PC-3 (cell line): ENCODE results near the gene TECPR2. TPM values are rescaled to one million over a fixed set of nuclear protein-coding genes. Genes with fewer than 3 reads are reported as not detected.

Experiments used
- ATAC-seq: fragments of 200-7000 bp; cut with Tn5 transposase; 2 replicates; pipeline ENCODE4 v1.9.1; 2020; ENCODE audit warnings: mild to moderate bottlenecking, moderate library complexity
- BruUV-seq: library from RNA; stranded (reverse); fragments of 400-500 nt; replicated peaks from 2 replicates; lab custom pipeline; 2021; lab: Mats Ljungman, UMichigan
- CTCF ChIA-PET: fragments of 300-600 bp; sonication (Branson Sonifier 250); formaldehyde crosslinking; loops from one replicate; lab custom pipeline; 2022; ENCODE audit warnings: antibody characterized with exemption; lab: Charles Lee
- POLR2A ChIA-PET: fragments of 300-600 bp; sonication (Branson Sonifier 250); formaldehyde crosslinking; loops from one replicate; lab custom pipeline; 2022; ENCODE audit warnings: antibody characterized with exemption; ENCODE audit not compliant: unreplicated experiment; lab: Charles Lee
- DNase-seq: peaks from one replicate; pipeline ENCODE4 v3.0.0-alpha.2; 2015
- H2AFZ ChIP-seq: fragments of 300-600 bp; sonication (generic); 2 replicates; pipeline ENCODE4 v1.6.0; 2016; ENCODE audit warnings: antibody characterized with exemption, low read length
- H3F3A ChIP-seq: fragments of 300-600 bp; sonication (generic); one replicate; pipeline ENCODE4 v1.6.0; 2017; ENCODE audit warnings: antibody characterized with exemption, low read length, control low read depth, mild to moderate bottlenecking; ENCODE audit not compliant: unreplicated experiment
- H3K27ac ChIP-seq: fragments of 300-600 bp; sonication (generic); 2 replicates; pipeline ENCODE4 v1.5.1; 2016; ENCODE audit warnings: mild to moderate bottlenecking, low read length
- H3K27me3 ChIP-seq: fragments of 300-600 bp; sonication (generic); 2 replicates; pipeline ENCODE4 v1.6.1; 2016; ENCODE audit warnings: low read length, mixed read lengths
- H3K36me3 ChIP-seq: fragments of 300-600 bp; sonication (generic); 2 replicates; pipeline ENCODE4 v1.6.1; 2016; ENCODE audit warnings: low read depth, mixed run types, low read length, mixed read lengths
- H3K4me1 ChIP-seq: fragments of 300-600 bp; sonication (generic); 2 replicates; pipeline ENCODE4 v1.5.1; 2016; ENCODE audit warnings: low read length; ENCODE audit not compliant: insufficient read depth
- H3K4me2 ChIP-seq: fragments of 300-600 bp; sonication (generic); 2 replicates; pipeline ENCODE4 v1.6.0; 2016; ENCODE audit warnings: low read length
- H3K4me3 ChIP-seq: fragments of 300-600 bp; sonication (generic); 2 replicates; pipeline ENCODE4 v1.5.1; 2016; ENCODE audit warnings: mild to moderate bottlenecking, low read length, mixed read lengths
- H3K79me2 ChIP-seq: fragments of 300-600 bp; sonication (generic); 2 replicates; pipeline ENCODE4 v1.6.1; 2017; ENCODE audit warnings: low read length, mixed read lengths
- H3K9ac ChIP-seq: fragments of 300-600 bp; sonication (generic); 2 replicates; pipeline ENCODE4 v1.6.0; 2016; ENCODE audit warnings: mild to moderate bottlenecking, low read length
- H3K9me2 ChIP-seq: fragments of 300-600 bp; sonication (generic); replicated peaks from 2 replicates; pipeline ENCODE4 v1.6.1; 2016; ENCODE audit warnings: mixed run types, low read length, mixed read lengths
- H3K9me3 ChIP-seq: fragments of 300-600 bp; sonication (generic); 2 replicates; pipeline ENCODE4 v1.6.1; 2016; ENCODE audit warnings: low read length, mixed read lengths
- H4K20me1 ChIP-seq: fragments of 300-600 bp; sonication (generic); 2 replicates; pipeline ENCODE4 v1.6.1; 2016; ENCODE audit warnings: low read length, mixed read lengths
- CTCF ChIP-seq: fragments of 300-600 bp; sonication (generic); conservative IDR thresholded peaks from 2 replicates; pipeline ENCODE4 v1.5.1; 2017; ENCODE audit warnings: antibody characterized with exemption, low read depth, mild to moderate bottlenecking, low read length
- EZH2 ChIP-seq: fragments of 300-600 bp; sonication (generic); IDR thresholded peaks from one replicate; pipeline ENCODE4 v1.6.1; 2017; ENCODE audit warnings: antibody characterized with exemption, mild to moderate bottlenecking, low read length; ENCODE audit not compliant: unreplicated experiment
- EZH2phosphoT487 ChIP-seq: fragments of 300-600 bp; sonication (generic); IDR thresholded peaks from 2 replicates; pipeline ENCODE4 v1.6.1; 2018; ENCODE audit warnings: mild to moderate bottlenecking, antibody characterized with exemption, low read length, borderline replicate concordance
- intact Hi-C: fragments of 100-400 bp; cut with micrococcal nuclease; formaldehyde crosslinking; loops from 2 replicates; pipeline ENCODE4 v1.9.0; 2023
- total RNA-seq: library from RNA; depleted of rRNA; stranded (reverse); fragments of >200 nt; gene quantifications from 2 replicates; pipeline ENCODE4 v1.2.3, GENCODE V29; 2014

The TECPR2 gene
- total RNA-seq, 1 experiment from 2014 or later: 15.7 TPM

GRCh38 chr14:102394717-102395375, 32.1 kb downstream of the TECPR2 start:
- no TSS peak for BruUV-seq
- peaks cover 2% of the 10 kb centered on the region; the same call in 1 of the 2 replicates for H3K4me1 ChIP-seq
- intact Hi-C loops: no loop called here
- H3K4me3 ChIP-seq: no peak overlapping the region
- no peaks in the 10 kb centered on the region for H4K20me1 ChIP-seq
- H3K9me2 ChIP-seq: no peaks in the 10 kb centered on the region
- ATAC-seq (no peak), DNase-seq (no peak)
- H3K27me3 ChIP-seq: no peaks in the 10 kb centered on the region
- H3K36me3 ChIP-seq: no peaks in the 10 kb centered on the region
- H2AFZ ChIP-seq: no peak overlapping the region
- ChIA-PET CTCF (no interaction called here), POLR2A (no interaction called here)
- H3K79me2 ChIP-seq: no peaks in the 10 kb centered on the region
- no peaks in the 10 kb centered on the region for H3K9me3 ChIP-seq
- H3F3A ChIP-seq: no peaks in the 10 kb centered on the region
- TF ChIP-seq CTCF (no peak), EZH2 (no peak), EZH2phosphoT487 (no peak)
- H3K27ac ChIP-seq: no peak overlapping the region
- H3K4me2 ChIP-seq: no peak overlapping the region
- no peak overlapping the region for H3K9ac ChIP-seq

GRCh38 chr14:102396521-102396920, 33.8 kb downstream of the TECPR2 start:
- DNase-seq: no peak

More at GRCh38 chr14:102396521-102396920, 33.8 kb downstream of the TECPR2 start:
- TF ChIP-seq EZH2 (no peak), CTCF (no peak), EZH2phosphoT487 (no peak)
- Histone ChIP-seq H3K4me3 (no peak overlapping the region), H3K9ac (no peak overlapping the region), H3K36me3 (peaks cover 3% of the 10 kb centered on the region; the same call in 1 of the 2 replicates), H4K20me1 (no peaks in the 10 kb centered on the region), H3K9me2 (no peaks in the 10 kb centered on the region), H3K27me3 (no peaks in the 10 kb centered on the region), H3K4me1 (no peaks in the 10 kb centered on the region), H3F3A (no peaks in the 10 kb centered on the region), H2AFZ (no peak overlapping the region), H3K4me2 (no peak overlapping the region), H3K27ac (no peak overlapping the region), H3K79me2 (no peaks in the 10 kb centered on the region), H3K9me3 (no peaks in the 10 kb centered on the region)
- BruUV-seq: no TSS peak
- intact Hi-C loops: no loop called here
- no peak for ATAC-seq
- ChIA-PET POLR2A (no interaction called here), CTCF (no interaction called here)
